GM12878 (cell line): ENCODE measurements around the gene OR6X1.

Source experiments
- BRCA1 ChIP-seq: IDR thresholded peaks from 2 replicates; pipeline ENCODE4 v1.6.1; 2011; ENCODE audit warnings: low read depth, low read length, improper control_type of control experiment
- EP300 ChIP-seq, 2 experiments: fragments of 150-350 bp in 1 of 2; IDR thresholded peaks; 2 replicates each; pipeline ENCODE4 v1.6.1; 2011 to 2012; ENCODE audit warnings: low read depth in 2 of 2, low read length in 2 of 2, borderline replicate concordance in 1 of 2, improper control_type of control experiment in 1 of 2, inconsistent platforms in 1 of 2; ENCODE audit not compliant: control insufficient read depth in 1 of 2
- EZH2 ChIP-seq: IDR thresholded peaks from 2 replicates; pipeline ENCODE4 v1.6.1; 2012; ENCODE audit warnings: low read depth, mild to moderate bottlenecking, control low read depth, inconsistent platforms, low read length, borderline replicate concordance; ENCODE audit not compliant: control insufficient read depth
- HCFC1 ChIP-seq: fragments of 150-350 bp; IDR thresholded peaks from 2 replicates; pipeline ENCODE4 v1.6.1; 2014; ENCODE audit warnings: low read length
- TAF1 ChIP-seq: IDR thresholded peaks from 2 replicates; pipeline ENCODE4 v1.6.1; 2011; ENCODE audit warnings: mild to moderate bottlenecking, low read depth, low read length, borderline replicate concordance
- ZBED1 ChIP-seq: IDR thresholded peaks from 2 replicates; pipeline ENCODE4 v1.6.1; 2016; ENCODE audit warnings: borderline replicate concordance
- TF ChIP-seq, protein P1 (sequence below), 3 experiments: IDR thresholded peaks in 2 of 3; conservative IDR thresholded peaks in 1 of 3; 2 replicates each; pipeline ENCODE4 v1.5.1; 2011; ENCODE audit warnings: low read depth in 3 of 3, low read length in 3 of 3, mild to moderate bottlenecking in 3 of 3, control low read depth in 2 of 3, moderate library complexity in 2 of 3, inconsistent platforms in 1 of 3, mixed read lengths in 1 of 3; ENCODE audit not compliant: control insufficient read depth in 2 of 3, insufficient read depth in 1 of 3; ENCODE audit errors: extremely low read depth in 1 of 3
- TF ChIP-seq, protein P2 (sequence below): IDR thresholded peaks from 2 replicates; pipeline ENCODE4 v1.6.1; 2012; ENCODE audit warnings: low read depth, low read length, improper control_type of control experiment

DNA sequence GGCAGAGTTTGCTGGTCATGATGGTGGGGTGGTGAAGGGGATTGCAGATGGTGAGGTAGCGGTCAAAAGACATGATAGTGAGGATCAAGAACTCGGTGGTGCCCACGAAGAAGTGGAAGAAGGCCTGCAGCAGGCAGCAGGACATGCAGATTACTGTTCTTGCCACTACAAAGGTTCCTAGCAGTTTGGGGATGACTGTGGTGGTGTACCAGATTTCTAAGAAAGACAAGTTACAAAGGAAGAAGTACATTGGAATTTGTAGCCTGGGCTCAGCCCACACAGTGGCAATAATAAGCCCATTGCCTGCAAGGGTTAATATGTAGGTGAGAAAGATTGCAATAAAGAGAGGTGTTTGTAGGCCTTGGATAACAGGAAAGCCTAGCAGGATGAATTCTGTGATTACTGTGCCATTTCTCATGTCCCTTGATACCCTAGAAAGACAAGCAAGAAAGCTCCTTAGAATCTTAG, at the start of gene OR6X1:
- TF ChIP-seq, protein P1, sequence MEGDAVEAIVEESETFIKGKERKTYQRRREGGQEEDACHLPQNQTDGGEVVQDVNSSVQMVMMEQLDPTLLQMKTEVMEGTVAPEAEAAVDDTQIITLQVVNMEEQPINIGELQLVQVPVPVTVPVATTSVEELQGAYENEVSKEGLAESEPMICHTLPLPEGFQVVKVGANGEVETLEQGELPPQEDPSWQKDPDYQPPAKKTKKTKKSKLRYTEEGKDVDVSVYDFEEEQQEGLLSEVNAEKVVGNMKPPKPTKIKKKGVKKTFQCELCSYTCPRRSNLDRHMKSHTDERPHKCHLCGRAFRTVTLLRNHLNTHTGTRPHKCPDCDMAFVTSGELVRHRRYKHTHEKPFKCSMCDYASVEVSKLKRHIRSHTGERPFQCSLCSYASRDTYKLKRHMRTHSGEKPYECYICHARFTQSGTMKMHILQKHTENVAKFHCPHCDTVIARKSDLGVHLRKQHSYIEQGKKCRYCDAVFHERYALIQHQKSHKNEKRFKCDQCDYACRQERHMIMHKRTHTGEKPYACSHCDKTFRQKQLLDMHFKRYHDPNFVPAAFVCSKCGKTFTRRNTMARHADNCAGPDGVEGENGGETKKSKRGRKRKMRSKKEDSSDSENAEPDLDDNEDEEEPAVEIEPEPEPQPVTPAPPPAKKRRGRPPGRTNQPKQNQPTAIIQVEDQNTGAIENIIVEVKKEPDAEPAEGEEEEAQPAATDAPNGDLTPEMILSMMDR (IDR thresholded peaks at IDR 0.05 in 2 of 3, conservative IDR thresholded peaks at IDR 0.05 in 1 of 3; ENCODE audit: control insufficient read depth in 2 of 3, extremely low read depth in 1 of 3, insufficient read depth in 1 of 3, low read depth in 3 of 3, low read length in 3 of 3), result no peak
- TF ChIP-seq BRCA1 (no peak), EZH2 (no peak), ZBED1 (no peak), EP300 (IDR thresholded peaks at IDR 0.05; ENCODE audit: borderline replicate concordance in 1 of 2, control insufficient read depth in 1 of 2, low read depth in 2 of 2, low read length in 2 of 2) (no peak), HCFC1 (no peak), TAF1 (no peak)
- TF ChIP-seq, protein P2, sequence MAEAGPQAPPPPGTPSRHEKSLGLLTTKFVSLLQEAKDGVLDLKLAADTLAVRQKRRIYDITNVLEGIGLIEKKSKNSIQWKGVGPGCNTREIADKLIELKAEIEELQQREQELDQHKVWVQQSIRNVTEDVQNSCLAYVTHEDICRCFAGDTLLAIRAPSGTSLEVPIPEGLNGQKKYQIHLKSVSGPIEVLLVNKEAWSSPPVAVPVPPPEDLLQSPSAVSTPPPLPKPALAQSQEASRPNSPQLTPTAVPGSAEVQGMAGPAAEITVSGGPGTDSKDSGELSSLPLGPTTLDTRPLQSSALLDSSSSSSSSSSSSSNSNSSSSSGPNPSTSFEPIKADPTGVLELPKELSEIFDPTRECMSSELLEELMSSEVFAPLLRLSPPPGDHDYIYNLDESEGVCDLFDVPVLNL, result no peak
